GM12875 (cell line): ENCODE data around the gene CPXM2.

ENCODE experiments used
- H3K4me3 ChIP-seq: one replicate; pipeline ENCODE4 v1.5.1; 2011; ENCODE audit warnings: low read depth, low read length, control low read depth
- CTCF ChIP-seq: IDR thresholded peaks from 2 replicates; pipeline ENCODE4 v1.5.1; 2011; ENCODE audit warnings: low read depth, mild to moderate bottlenecking, control low read depth, inconsistent platforms, low read length, moderate library complexity, borderline replicate concordance; ENCODE audit not compliant: insufficient read depth

CPXM2 gene

GRCh38 chr10:123863183-123863575 is 28.4 kb downstream of the CPXM2 start:
- H3K4me3 ChIP-seq, result no peak overlapping the region
- no peak for TF ChIP-seq CTCF

GRCh38 chr10:123862421-123863182 is 29.0 kb downstream of the CPXM2 start:
- no peak overlapping the region for H3K4me3 ChIP-seq
- TF ChIP-seq CTCF, result no peak

GRCh38 chr10:123860856-123861255 is 30.8 kb downstream of the CPXM2 start:
- H3K4me3 ChIP-seq, result no peak overlapping the region
- TF ChIP-seq CTCF, result no peak

GRCh38 chr10:123860209-123860608 is 31.4 kb downstream of the CPXM2 start:
- H3K4me3 ChIP-seq, result no peak overlapping the region
- TF ChIP-seq CTCF, result no peak

GRCh38 chr10:123859653-123860050 is 32.0 kb downstream of the CPXM2 start:
- H3K4me3 ChIP-seq, result no peak overlapping the region
- TF ChIP-seq CTCF, result no peak

- TF ChIP-seq CTCF, result no peak
- no peak overlapping the region for H3K4me3 ChIP-seq
These were observed 32.5 kb downstream of the CPXM2 start for GRCh38 chr10:123858907-123859652.
